ENCODE data around the gene USP28.

DNA sequence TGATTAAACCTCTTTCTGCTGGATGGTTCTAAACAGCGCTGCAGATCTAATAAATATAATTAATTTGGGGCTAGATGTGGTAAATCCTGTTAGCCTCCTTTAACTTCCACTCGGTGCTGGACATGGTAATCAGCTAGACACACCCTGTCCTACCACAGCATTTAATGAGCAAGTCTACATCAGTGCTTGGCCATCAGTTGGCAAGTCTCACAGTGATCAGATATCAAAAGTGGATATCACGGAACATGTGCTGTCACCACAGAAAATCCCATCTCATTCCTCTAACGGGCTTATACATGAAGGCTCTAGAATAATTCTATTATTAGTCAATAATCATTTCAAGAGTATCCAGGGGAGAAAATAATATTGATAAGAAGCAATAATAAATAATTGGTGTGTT, 5.6 kb upstream of the USP28 start:
- TF ChIP-seq, protein P1, sequence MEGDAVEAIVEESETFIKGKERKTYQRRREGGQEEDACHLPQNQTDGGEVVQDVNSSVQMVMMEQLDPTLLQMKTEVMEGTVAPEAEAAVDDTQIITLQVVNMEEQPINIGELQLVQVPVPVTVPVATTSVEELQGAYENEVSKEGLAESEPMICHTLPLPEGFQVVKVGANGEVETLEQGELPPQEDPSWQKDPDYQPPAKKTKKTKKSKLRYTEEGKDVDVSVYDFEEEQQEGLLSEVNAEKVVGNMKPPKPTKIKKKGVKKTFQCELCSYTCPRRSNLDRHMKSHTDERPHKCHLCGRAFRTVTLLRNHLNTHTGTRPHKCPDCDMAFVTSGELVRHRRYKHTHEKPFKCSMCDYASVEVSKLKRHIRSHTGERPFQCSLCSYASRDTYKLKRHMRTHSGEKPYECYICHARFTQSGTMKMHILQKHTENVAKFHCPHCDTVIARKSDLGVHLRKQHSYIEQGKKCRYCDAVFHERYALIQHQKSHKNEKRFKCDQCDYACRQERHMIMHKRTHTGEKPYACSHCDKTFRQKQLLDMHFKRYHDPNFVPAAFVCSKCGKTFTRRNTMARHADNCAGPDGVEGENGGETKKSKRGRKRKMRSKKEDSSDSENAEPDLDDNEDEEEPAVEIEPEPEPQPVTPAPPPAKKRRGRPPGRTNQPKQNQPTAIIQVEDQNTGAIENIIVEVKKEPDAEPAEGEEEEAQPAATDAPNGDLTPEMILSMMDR (IDR thresholded peaks at IDR 0.05; ENCODE audit: low read length), result no peak
- no peak for TF ChIP-seq EZH2 (optimal IDR thresholded peaks at IDR 0.05; ENCODE audit: low read depth, low read length)
